GM19025 (cell line): ENCODE results near the gene ARHGEF10L.

Experiments
- ATAC-seq: cut with Tn5 transposase; IDR thresholded peaks from one replicate; pipeline ENCODE4 v1.9.1; 2021; ENCODE audit warnings: mild to moderate bottlenecking, low read depth, moderate library complexity; ENCODE audit not compliant: unreplicated experiment

Gene ARHGEF10L

DNA sequence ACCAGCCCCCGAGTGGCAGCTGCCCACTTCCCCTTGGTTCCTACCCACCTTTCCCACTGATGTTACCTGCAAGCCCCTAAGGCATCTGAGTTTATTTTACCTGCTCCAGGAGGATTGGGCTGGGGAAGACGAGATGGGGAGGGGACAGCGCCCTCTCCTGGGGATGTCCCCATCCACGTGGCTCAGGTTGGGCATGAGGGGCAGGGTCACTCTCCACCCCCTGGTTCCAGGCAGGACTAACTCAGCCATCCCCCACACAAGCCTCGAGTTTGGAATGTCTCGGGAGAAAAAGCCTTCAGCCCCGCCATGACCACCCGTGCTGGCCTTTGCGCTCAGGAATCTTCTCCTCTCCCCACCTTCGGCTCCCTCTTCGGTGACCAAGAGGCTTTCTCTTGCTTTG is 90.0 kb downstream of the ARHGEF10L start:
- no peak for ATAC-seq

DNA sequence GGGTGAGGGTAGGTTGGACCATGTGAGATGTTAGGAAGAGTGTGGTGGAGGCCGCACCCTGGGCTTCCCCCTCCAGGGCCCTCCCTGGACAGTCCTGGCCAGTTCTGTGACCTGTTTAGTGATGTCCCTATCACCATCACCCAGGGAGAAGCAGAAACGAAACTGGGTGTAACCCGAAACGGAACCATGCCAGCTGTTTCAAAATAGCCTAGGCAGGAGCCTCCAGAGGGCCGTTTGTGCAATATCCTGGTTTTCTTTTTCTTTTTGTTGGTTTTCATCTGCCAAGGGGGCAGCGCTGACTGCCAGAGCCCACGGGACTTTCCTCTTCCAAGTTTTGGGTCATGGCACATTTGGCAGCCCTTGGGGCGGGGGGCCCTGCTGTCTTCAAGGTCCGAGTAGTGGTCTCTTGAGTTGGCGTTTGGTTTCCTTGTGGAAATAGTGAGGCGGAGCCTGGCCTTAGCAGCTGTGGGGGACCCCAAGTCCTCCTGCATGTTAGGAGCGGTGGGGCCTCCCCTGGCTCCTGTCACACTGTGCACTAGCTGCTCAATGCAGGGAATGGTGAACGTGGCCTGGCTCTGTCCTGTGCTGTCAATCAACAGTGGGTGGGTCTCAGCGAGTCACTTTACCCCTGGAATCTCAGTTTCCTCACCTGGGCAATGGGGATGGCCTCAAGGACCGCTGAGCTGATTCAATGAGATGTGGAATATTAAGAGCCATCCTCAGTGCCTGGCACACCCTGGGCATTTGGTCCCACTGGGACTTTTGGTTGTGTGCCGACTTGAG is 90.7 kb downstream of the ARHGEF10L start:
- ATAC-seq: no peak

DNA sequence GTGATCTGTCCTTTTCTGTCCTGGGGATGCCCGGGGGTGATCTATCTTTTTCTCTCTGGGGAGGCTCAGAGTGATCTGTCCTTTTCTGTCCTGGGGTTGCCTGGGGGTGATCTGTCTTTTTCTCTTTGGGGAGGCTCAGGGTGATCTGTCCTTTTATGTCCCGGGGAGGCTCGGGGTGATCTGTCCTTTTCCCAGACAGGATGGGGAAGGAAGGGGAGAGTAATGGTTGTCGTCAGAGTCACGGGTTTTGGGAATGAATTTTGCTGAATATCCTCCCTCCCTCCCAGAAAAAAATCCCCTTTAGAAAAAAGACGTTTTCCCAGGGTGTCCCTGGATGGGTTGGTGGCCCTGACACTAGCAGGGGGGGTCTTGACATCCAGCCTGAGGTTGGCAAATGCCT is 91.5 kb downstream of the ARHGEF10L start:
- no peak for ATAC-seq

DNA sequence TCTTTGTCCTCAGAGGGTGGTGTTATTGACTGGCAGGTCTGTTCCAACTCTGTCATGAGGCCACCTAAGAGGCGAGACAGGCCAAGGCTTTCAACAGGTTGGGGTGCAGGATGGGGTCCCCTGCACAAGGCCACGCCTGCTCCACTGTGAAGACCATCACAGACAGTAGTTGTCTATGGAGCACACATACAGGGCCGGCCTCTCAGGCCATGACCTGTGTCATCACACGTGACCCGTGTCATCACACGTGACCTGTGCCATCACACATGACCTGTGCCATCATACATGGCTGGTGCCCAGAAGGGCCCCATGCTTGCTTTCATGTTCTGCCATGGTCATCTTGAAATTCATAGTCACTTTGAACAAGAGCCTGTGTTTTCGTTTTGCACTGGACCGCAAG is 91.9 kb downstream of the ARHGEF10L start:
- ATAC-seq: no peak

DNA sequence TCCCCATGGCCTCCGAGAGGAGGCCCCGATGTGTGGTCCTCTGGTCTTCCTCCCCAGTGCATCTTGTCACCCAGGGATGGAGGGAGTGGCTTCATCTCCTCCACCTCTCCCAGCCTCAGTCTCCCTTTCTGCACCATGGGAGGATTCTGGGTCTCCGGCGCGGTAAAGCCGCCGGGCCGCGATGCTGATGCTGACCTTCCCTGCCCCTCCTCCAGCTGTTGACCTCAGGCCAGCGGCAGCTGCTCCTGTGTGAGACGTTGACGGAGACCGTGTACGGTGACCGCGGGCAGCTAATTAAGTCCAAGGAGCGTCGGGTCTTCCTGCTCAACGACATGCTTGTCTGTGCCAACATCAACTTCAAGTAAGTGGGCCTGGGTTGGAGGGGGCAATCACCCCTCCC is 92.6 kb downstream of the ARHGEF10L start:
- no peak for ATAC-seq

DNA sequence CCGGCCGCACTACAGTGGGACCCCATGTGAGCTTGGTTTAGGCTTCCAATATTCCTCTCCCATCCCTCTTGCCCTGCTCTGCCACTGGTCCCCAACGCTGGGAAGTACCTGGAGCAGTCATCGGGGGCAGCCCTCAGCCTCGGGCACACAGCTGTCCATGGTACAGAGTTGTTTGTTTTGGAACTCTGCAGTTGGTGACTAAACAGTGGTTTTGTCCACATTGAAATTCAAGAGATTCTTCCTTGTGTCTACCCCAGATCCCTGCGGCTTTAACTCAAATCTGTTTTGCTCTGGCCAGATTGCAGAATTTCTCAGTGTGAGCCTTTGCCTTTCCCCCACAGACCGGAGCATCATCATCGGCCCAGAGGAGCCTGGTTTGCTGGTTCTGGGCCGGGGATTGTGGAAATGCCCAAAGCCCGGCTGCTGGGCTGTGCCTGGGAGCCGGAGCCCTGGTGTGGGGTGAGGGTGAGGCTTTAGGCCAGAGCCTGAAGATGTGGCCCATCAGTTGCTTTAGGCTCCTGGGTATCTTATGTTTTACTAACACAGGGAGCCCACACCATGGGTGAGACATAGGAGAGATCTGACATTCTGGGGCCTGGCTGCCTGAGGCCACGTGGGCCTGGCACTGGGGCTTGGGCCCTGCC is 93.2 kb downstream of the ARHGEF10L start:
- no peak for ATAC-seq

DNA sequence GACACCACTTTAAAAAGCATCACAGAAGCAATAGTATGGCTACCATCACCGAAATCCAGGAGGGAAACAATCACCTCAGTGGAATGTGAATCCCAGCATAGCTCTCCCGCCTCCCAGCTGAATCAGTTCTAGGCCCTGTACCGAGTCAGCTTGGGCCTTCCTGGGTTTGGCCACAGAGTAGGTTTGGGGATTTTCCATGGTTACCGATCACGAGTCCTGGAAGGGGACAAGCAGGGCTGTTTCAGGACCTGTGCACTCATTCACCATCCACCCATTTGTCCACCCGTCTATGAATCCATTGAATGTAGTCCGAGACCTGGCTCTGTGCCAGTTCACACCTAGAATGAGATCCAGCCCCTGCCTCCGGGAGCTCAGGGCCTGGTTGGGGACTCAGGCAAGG is 94.2 kb downstream of the ARHGEF10L start:
- no peak for ATAC-seq

DNA sequence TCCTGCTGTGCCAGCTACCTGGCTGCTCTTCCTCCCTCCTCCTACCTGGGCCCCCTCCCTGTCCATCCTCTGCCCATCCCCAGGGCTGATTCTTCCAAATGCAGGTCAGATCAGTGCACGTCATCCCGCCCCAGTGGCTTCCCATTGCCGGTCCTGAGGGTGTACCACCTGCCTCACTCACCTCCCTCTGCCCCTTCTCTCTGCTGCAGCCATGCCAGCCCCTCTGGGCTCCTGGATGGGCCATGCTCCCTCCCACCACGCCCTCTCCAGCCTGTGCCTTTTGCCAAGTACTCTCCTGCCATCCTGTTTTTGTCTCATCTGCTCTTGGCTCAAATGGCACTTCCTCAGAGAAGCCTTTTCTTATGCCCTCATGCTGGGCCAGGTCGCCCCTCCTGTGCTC is 95.8 kb downstream of the ARHGEF10L start:
- no peak for ATAC-seq

DNA sequence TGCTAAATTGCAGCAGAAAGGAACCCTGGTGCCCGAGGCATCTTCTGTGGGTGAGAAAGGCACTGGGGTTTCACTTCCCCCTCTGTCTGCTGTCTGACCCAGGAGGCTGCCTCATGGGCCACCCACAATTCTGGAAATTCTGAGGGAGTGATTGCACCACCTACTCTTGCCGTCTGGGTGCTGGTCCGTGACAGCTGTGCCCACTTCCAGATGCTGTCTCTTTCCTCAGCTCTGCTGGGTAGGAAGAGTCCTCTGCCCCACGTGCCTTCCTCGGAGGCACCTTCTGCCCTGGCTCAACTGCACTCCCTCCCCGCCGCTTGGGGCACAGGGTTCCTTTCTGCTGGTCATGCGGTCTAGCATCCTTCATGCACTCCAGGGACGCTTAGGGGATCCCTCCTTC is 96.3 kb downstream of the ARHGEF10L start:
- no peak for ATAC-seq

DNA sequence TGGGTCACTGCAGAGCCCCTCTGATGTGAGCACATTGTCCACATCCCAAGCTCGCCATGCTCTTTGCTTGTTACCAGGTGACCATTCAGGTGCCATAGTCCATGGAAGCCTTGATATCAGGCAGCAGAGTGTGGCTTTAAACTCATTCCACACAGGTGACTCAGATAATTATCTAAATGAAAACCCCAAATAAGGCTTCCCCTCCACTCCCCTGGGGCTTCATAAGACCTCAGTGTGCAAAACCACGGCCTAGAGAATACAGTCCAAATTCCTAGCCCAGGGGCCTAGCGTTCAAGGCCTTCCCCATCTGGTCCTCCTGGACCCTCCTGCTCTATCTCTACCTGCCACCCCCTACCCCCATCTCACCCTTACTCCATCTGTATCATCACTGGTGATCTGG is 97.1 kb downstream of the ARHGEF10L start:
- no peak for ATAC-seq

DNA sequence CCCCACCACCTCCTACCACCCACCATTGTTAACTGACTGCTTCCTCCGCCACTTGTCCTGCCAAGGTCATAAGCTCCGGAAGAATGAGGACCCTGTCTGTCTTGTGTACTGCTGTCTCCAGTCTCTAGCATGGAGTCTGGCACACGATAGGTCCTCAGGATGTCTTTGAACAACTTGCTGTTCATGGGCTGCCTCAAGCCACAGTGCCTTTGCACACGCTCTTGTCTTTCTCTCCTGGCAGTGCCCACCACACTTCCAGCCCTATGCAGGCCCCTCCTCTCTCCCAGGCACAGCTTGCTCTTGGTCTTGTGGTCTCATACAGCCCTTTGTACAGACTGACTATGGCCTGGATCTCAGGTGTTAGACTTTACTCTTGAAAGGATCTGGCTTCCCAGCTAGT is 97.6 kb downstream of the ARHGEF10L start:
- ATAC-seq: no peak

DNA sequence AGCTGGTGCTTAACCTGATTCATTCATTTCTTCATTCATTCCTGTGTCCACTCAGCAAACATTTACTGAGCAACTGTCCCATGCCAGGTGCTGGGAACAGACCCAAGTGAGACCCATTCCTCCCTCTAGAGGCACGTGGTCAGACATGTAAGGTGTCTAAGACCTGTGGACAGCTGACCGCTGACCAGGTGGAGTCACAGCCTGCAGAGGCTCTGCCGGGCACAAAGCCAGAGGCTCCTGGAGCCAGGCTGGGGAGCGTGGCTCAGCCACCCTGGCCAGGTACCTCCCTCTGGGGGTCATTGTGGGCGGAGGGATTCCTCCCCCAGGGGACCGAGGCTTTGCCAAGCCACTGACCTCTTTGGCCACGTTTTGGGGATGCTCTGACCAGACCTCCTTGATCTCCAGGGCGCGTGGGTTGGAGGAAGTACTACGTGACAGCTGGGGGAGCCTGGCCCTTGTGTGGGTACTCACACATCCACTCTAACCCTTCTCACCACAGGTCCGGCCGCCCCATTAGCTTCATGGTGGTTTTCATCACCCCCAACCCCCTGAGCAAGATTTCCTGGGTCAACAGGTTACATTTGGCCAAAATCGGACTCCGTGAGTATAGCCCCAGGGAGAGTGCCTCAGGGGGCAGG is 100.3 kb downstream of the ARHGEF10L start:
- ATAC-seq: no peak

DNA sequence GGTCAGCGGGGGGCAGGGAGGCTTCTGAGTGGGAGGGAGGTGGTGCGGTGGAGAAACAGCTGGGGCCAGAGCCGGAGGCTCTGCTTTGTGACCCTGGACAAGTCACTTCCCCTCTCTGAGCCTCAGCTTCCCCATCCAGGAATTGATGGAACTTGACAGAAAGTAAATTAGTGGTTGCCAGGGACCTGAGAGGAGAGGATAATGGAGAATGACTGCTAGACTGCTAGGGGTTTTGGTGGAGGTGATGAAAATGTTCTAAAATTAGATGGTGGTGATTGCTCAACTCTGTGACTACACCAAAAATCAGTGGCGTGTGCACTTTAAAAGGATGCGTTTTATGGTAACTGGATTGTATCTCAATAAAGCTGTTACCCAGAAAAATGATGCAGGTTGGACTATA is 100.9 kb downstream of the ARHGEF10L start:
- no peak for ATAC-seq

DNA sequence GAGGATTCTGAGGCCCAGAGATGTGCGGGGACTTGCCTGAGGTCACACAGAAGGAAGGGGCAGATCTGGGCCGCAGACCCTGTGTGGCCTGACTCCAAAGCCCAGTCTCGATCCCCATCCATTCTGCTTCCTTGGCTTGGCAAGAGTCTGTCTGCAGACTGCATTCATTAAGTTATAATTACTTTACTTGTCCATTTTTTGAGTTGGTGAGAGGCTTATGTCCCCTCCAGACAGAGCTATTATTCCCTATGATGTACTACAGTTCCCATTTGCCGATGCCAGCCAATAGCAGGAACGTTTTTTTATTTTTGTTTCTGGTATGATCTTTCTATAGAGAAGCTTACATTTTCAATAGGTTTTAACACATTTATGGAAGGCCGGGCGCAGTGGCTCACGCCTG is 101.5 kb downstream of the ARHGEF10L start:
- ATAC-seq: no peak

DNA sequence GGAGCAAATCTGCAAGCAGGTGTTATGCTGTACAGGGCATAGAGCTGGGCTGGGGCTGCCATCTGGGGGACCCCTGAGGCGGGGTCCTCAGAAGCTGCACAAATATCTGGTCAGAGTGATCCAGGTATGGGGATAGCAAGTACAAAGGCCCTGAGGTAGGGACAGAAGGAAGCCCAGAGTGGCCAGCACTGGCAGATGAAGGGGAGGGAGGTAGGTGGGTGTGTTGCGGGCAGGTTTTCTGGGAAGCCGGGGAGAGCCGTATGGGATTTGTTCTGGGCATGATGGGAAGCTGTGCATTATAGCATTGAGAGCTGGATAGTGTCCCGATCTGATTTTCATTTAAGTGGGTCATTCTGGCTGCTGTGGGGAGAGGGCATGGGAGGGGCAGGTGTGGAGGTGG is 102.7 kb downstream of the ARHGEF10L start:
- no peak for ATAC-seq

DNA sequence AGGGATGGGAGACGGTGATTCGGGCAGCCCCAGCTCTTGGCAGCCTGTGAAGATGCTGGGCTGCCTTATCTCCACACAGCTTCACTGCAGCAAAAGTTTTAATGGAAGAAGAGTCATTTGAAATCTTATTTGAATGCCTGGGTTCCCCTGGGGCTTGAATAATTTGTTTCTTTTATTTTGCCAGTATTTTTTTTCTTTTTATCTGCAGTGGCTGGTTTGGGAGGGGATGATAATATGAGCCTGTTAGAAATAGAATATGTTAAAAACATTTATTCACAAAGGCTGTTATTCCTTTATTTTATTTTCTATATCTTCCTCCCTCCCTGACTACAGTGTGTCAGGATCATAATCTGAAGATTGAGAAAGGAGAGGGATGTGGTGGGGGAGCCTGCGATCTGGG is 103.4 kb downstream of the ARHGEF10L start:
- ATAC-seq: no peak

DNA sequence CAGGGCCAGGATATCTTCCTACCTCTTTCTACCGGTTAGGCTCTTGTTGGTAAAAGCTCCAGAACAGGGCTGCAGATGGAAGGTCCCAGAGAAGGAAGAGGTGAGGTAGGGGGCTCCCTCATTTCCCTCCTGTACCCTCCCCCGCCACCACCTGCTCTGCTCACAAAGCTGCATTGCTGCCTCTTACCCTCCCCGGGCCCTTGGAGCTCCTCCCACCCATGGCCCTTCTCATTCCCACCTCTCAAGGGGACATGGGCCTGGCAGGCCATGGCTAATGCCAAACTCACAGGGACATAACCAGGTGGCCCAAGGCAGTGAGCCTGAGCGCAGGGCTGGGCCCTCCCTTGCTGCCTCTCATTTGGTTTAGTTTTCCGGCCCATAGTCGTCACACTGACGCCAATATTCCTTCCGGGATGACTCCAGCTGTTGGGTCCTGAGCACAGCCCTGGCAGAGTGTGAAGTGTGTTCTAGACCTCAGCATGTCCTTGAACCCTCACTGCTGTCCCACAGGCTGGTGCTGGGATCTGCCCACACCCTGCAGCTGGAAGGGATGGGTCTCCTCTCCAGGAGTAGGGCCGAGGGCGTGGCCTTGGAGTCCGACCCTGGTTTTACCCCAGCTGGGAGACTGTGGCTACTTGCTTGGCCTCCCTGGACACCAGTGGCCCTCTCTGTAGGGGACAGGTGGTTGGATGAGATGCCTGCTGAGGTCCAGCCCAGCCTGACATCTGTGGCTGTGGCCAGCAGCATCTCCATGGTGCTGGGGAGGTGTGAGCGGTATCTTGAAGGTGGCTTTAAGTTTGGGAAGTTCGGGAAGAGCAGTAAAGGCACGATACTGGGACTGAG is 104.6 kb downstream of the ARHGEF10L start:
- no peak for ATAC-seq

DNA sequence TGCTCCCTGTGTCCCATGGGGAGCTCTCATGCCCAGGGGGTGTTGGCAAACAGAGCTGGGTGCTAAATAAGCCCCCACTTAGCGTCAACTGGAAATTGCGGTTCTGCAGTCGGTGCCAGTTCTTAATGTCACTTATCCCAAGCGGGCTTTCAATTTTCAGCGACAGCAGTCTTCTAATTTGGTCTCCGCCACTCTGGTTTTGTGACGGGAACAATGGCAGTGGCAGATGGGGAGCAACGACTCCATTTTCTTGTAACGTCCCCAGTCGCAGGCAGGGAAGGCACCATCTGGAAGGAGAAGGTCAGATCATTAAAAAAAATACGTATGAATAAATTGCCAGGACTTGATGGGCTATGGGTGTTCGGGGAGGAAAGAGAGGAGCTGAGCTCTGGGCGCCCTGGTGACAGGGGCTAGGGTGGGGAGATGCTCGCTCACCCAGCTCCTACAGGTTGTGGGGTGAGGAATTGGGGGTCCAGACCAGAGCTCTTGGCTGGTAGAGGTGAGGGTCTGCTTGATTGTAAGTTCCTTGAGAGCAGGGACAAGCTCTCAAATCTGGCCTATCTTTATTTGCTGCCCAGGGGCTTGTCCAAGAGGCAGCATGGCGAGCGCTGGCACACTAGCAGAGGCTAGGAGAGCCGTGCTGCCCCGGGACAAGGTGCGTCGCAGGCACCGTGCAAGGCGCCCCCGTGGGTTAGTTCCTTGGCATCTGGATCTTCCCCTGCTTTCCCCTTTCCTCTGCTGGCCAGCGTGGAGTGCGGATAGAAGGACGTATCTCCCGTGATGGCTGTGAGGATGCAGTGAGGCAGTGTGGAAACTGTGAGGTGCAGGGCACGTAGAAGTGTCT is 105.8 kb downstream of the ARHGEF10L start:
- no peak for ATAC-seq

DNA sequence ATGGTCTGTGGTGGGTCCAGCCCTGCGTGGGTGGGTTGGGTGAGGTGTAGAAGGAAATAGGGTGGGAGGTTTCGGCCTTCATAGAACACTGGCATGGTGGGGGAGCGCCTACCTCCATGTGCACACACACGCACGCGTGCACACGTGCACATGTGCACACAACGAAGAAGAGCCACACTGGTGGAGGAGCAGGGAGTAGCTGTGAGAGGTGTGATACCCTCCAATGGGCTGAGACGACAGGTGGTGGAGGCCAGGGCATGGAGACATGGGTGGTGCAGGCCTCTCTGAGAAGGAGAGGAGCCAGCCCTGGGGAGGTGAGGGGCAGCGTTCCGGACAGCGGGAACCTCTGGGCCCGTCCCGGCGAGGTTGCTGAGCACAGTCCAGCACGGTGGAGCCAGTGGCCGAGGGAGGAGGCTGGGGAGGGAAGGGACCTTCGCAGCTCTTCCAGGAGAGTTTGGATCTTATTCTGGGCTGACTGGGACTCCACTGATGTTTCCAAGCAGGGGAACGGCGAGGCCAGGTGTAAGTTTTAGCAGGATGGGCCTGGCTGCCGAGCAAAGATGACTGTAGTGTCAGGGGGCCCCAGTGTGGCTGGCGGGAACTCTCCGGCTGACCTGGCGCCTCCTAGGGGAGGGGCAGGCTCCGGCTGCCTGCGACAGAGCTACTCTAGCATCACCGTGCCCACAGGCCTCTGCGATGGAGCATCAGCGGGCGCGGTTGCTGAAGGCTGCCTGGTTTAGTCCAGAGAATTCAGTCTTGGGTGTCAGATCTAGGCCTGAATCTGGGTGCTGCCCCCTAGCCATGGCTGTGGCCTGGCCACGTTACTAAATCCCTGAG is 107.2 kb downstream of the ARHGEF10L start:
- ATAC-seq: no peak
